HUES6 (cell line): ENCODE measurements around the gene ST3GAL4.
A peak's percentile ranks its signal among the peaks of the same experiment; 100 is the strongest.
"Not testable (repeated sequence)": the region's sequence is repeated elsewhere in the genome, so short reads cannot be mapped to it uniquely, and the experiment has no call there.

Source experiments
- H3K27ac ChIP-seq: 2 replicates; pipeline ENCODE4 v1.7.0; 2013; ENCODE audit warnings: low read depth, mild to moderate bottlenecking, low read length, inconsistent platforms
- H3K27me3 ChIP-seq: 2 replicates; pipeline ENCODE4 v1.6.1; 2013; ENCODE audit warnings: low read length; ENCODE audit not compliant: control insufficient read depth, insufficient read depth
- H3K36me3 ChIP-seq: 2 replicates; pipeline ENCODE4 v1.6.1; 2013; ENCODE audit warnings: low read length; ENCODE audit not compliant: control insufficient read depth, insufficient read depth
- H3K4me1 ChIP-seq: 2 replicates; pipeline ENCODE4 v1.6.1; 2013; ENCODE audit warnings: low read length; ENCODE audit not compliant: control insufficient read depth, insufficient read depth
- H3K4me3 ChIP-seq: 2 replicates; pipeline ENCODE4 v1.5.1; 2013; ENCODE audit warnings: low read depth, low read length
- H3K9ac ChIP-seq: one replicate; pipeline ENCODE4 v1.6.1; 2013; ENCODE audit warnings: mild to moderate bottlenecking, low read length
- H3K9me3 ChIP-seq: 2 replicates; pipeline ENCODE4 v1.6.1; 2013; ENCODE audit warnings: low read depth, low read length; ENCODE audit not compliant: control insufficient read depth, insufficient read depth

ST3GAL4 gene, protein sequence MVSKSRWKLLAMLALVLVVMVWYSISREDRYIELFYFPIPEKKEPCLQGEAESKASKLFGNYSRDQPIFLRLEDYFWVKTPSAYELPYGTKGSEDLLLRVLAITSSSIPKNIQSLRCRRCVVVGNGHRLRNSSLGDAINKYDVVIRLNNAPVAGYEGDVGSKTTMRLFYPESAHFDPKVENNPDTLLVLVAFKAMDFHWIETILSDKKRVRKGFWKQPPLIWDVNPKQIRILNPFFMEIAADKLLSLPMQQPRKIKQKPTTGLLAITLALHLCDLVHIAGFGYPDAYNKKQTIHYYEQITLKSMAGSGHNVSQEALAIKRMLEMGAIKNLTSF

DNA sequence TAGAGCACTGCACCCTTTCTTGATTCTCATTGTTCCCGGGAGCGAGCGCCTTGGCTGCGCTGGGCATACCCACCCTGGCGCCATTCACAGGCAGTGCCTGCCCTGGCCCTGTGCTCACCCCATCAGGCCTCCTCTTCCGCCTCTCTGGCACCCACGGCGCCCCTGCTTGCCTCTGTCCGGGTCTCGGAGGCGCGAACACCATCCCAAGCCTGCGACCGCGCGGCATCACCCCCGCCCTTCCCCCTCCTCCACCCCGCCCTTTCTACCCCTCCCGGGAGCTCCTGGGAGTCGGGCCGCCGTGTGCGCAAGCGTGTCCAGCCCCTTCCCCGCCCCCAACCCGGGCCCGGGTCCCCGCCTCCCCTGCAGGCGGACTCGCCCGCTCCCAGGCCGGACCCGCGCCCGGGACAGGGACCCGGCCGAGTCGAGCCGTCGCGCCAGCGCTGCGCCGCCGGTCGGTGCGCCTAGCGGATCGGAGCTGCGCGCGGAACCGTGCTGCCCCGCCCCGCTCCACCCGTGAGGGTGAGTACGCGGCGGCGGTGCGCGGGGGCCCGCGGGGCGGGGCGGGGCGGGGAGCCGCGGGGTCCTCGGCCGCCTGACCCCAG, at the start of gene ST3GAL4:
Gene ST3GAL4, plus strand, starts transcription at position 363 of the 602 bp plus-strand sequence. CDS start 50,470 bp downstream, outside the sequence.
- H3K4me1 ChIP-seq: peaks cover 48% of the 10 kb centered on the region
- H3K9ac ChIP-seq: peak within 1 kb of the TSS; percentile 90
- no peaks in the 10 kb centered on the region for H3K27me3 ChIP-seq
- H3K9me3 ChIP-seq: no peaks in the 10 kb centered on the region
- H3K4me3 ChIP-seq: peak within 1 kb of the TSS; percentile 97
- peak within 1 kb of the TSS; percentile 54 for H3K27ac ChIP-seq
- H3K36me3 ChIP-seq: 0 out of 2 replicates have a peak, but pooled peaks cover 3% of the 10 kb centered on the region

DNA sequence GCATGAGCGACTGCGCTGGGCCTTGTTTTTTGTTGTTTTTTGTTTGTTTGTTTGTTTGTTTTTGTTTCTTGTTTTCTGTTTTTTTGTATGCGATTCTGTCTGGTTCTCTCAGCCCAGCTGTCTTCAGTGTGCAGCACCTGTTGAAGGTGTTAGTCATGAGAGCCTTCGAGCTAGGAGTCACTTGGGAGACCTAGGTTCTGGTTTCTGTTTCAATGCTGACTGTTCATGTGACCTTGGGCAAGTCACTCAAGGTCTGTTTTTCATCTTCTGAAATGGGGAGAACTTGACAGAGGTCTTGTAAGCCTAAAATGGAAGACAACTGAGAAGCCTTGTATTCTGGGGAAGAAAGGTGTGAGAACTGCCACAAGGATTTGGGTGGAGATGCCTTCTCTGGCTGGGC, 49.8 kb upstream of the ST3GAL4 start:
- Histone ChIP-seq H3K36me3 (0 out of 2 replicates have a peak, but pooled peaks cover 5% of the 10 kb centered on the region), H3K27ac (no peak overlapping the region), H3K4me1 (peaks cover 10% of the 10 kb centered on the region), H3K4me3 (no peak overlapping the region), H3K9ac (no peak overlapping the region), H3K9me3 (no peaks in the 10 kb centered on the region), H3K27me3 (no peaks in the 10 kb centered on the region)

DNA sequence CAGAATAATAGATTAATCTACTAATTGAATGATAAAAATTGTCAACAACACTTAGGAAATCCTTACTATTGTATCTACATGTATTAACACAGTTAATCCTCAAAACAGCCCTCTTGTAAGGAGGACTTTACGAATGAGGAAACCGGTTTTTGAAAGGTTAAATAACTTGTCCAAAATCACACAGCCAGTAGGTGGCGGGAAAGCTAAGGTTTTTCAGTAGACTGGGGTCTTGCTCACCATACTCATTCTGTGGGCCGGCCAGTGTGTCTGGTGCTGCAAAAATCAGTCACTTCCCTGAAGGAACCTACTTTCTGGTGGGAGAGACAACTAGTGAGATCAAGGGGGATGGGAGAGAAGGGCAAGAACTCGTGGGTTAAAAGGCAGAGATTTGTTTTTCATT, 47.8 kb upstream of the ST3GAL4 start:
- no peaks in the 10 kb centered on the region for H3K27me3 ChIP-seq
- H3K27ac ChIP-seq: no peak overlapping the region
- H3K9me3 ChIP-seq: no peaks in the 10 kb centered on the region
- no peak overlapping the region for H3K4me3 ChIP-seq
- H3K9ac ChIP-seq: no peak overlapping the region
- 0 out of 2 replicates have a peak, but pooled peaks cover 11% of the 10 kb centered on the region for H3K36me3 ChIP-seq
- H3K4me1 ChIP-seq: peaks cover 10% of the 10 kb centered on the region

DNA sequence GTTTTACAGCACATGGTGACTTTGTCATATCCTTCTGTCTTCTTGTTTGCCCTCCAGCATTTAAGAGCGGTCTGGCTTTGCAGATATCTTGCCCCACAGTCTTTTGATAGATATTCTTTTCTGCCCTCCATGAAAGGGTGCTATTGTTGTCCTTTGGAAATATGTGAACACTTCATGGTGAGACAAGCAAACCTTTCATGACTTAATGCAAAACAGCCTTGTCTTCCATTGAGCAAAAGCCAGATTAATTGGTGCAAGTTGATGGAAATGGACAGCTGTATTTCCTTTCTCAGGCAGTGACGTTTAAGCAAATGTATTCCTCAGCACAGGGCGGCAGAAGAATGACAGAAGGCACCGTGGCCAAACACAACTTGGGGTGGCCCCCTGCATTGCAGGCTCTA, 47.2 kb upstream of the ST3GAL4 start:
- no peak overlapping the region for H3K4me3 ChIP-seq
- no peak overlapping the region for H3K9ac ChIP-seq
- H3K4me1 ChIP-seq: peaks cover 9% of the 10 kb centered on the region
- no peak overlapping the region for H3K27ac ChIP-seq
- H3K36me3 ChIP-seq: 0 out of 2 replicates have a peak, but pooled peaks cover 11% of the 10 kb centered on the region
- no peaks in the 10 kb centered on the region for H3K9me3 ChIP-seq
- no peaks in the 10 kb centered on the region for H3K27me3 ChIP-seq

DNA sequence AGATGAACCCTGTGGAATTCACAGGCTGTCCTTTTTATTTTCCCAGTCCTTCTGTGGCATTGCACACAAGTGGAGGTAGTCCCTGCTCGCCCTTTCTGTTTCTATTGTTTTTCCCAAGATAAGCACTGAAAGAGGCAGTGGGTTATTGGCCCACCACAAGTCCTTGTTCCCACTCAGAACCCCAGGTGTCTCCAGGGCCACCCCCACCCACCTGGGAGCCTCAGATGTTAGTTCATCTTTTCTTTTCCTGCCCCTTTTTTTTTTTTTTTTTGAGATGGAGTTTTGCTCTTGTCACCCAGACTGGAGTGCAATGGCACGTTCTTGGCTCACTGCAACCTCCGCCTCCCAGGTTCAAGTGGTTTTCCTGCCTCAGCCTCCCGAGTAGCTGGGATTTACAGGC, 46.7 kb upstream of the ST3GAL4 start:
- H3K4me1 ChIP-seq, H3K27ac ChIP-seq, H3K4me3 ChIP-seq, H3K9ac ChIP-seq, H3K9me3 ChIP-seq, H3K27me3 ChIP-seq: not testable (repeated sequence)
- H3K36me3 ChIP-seq: 0 out of 2 replicates have a peak, but pooled peaks cover 11% of the 10 kb centered on the region

DNA sequence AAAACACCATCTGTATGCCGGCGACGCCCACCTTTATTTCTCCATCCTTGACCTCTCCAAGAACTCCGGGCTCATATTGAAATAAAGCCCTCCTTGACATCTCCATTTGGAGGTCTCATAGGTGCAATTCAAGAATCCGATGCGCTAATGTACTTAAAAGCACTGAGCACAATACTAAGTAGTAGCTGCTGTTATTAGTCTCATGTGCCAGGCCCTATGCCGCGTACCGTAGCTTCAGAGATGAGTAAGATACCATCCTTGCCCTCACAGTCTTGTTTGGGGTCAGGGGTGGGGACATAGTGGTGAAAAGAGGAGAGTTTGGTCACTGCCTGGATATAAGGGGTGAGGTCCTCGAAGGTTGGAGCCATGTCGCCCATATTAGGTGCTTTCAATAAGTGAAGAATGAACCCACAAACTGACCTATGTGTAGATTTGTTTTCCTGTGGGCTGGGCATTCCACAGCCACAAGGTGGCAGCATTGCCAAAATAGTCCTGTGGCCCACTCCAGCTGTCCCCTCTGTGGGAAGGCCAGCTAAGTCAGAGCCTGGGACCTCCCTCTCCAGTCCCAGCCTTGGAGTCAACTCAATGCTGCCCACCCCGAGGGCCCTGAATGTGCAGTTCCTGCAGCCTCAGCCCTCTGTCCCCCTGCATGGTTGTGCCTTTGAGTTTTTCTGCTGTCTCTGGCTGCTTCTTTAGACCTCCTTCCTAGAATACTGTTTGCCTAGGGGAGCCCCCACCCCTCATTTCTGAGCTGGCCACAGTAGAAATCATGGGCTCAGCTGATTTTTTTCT, 45.1 kb upstream of the ST3GAL4 start:
- H3K27ac ChIP-seq: no peak overlapping the region
- H3K9me3 ChIP-seq: no peaks in the 10 kb centered on the region
- no peaks in the 10 kb centered on the region for H3K27me3 ChIP-seq
- H3K4me1 ChIP-seq: no peaks in the 10 kb centered on the region
- H3K4me3 ChIP-seq: no peak overlapping the region
- 0 out of 2 replicates have a peak, but pooled peaks cover 16% of the 10 kb centered on the region for H3K36me3 ChIP-seq
- H3K9ac ChIP-seq: no peak overlapping the region

DNA sequence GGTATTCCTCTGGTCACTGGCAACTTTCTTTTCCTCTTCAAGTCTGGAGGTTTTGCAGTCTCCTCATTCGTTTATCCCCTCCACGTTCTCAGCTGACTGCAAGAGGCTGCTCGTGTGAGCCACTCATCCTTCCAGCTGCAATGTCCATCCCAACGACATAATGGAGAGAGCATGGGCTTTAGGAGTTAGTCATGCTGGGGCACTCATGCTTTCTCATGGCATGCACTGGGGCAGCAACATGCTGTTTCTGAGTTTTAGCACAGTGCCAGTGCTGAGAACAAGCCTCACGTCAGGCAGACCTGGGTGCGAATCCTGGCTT, 44.5 kb upstream of the ST3GAL4 start:
- no peak overlapping the region for H3K27ac ChIP-seq
- H3K36me3 ChIP-seq: 0 out of 2 replicates have a peak, but pooled peaks cover 16% of the 10 kb centered on the region
- H3K4me3 ChIP-seq: no peak overlapping the region
- H3K9ac ChIP-seq: no peak overlapping the region
- no peaks in the 10 kb centered on the region for H3K27me3 ChIP-seq
- no peaks in the 10 kb centered on the region for H3K4me1 ChIP-seq
- no peaks in the 10 kb centered on the region for H3K9me3 ChIP-seq

DNA sequence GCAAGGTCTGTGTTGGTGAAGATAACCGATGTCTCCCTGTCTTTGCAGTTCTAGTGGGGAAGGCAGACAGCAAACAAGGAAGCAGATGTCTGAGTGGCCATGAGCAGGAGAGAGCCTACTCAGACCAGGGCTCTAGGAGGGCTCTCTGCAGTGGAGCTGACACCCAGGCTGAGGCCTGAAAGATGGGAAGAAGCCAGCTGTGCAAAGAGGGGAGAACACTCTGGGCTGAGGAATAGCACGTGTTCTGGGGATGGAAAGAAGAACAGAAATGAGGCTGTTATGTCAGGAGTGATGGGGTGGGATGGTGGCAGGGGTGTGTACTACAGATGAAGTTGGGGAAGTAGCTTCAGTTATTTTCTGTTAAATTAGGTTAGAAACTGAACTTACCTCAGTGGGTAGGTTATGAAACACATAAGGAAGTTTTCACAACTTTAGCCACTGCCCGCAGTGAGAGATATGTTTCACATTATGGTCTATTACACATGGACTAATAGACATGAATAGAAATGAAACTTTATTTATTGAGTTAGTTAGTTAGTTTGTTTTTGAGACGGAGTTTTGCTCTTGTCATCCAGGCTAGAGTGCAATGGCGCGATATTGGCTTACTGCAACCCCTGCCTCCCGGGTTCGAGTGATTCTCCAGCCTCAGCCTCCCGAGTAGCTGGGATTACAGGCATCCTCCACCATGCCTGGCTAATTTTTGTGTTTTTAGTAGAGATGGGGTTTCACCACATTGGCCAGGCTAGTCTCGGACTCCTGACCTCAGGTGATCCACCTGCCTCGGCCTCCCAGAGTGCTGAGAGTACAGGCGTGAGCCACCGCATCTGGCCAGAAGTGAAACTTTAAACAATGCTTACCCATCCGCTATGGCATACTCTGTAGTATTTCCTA, 43.8 kb upstream of the ST3GAL4 start:
- no peak overlapping the region for H3K9ac ChIP-seq
- H3K9me3 ChIP-seq: no peaks in the 10 kb centered on the region
- H3K27ac ChIP-seq: no peak overlapping the region
- 0 out of 2 replicates have a peak, but pooled peaks cover 16% of the 10 kb centered on the region for H3K36me3 ChIP-seq
- no peak overlapping the region for H3K4me3 ChIP-seq
- H3K27me3 ChIP-seq: no peaks in the 10 kb centered on the region
- H3K4me1 ChIP-seq: no peaks in the 10 kb centered on the region

DNA sequence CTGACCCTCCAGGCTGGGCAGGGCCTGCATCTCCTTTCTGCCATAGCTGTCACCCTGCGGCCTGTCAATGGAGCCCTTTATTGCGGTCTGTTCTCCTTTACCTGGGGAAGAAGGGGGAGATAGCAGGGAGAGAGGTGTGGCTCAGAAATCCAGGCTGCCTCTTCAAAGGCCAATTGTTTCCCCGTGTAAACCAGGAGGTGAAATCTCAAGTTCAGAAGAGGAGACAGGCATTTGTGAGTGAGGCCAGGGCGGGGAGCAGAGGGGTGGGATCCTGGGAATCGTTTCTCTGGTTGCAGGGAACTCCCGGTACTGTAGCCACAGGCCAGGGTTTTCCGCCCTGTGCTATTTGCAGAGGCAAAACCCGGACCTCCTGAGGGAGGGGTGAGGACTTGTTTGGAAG, 42.5 kb upstream of the ST3GAL4 start:
- Histone ChIP-seq H3K4me1 (peaks cover 5% of the 10 kb centered on the region; the same call in 1 of the 2 replicates), H3K4me3 (no peak overlapping the region), H3K9me3 (no peaks in the 10 kb centered on the region), H3K36me3 (0 out of 2 replicates have a peak, but pooled peaks cover 16% of the 10 kb centered on the region), H3K27ac (no peak overlapping the region), H3K27me3 (no peaks in the 10 kb centered on the region), H3K9ac (no peak overlapping the region)

DNA sequence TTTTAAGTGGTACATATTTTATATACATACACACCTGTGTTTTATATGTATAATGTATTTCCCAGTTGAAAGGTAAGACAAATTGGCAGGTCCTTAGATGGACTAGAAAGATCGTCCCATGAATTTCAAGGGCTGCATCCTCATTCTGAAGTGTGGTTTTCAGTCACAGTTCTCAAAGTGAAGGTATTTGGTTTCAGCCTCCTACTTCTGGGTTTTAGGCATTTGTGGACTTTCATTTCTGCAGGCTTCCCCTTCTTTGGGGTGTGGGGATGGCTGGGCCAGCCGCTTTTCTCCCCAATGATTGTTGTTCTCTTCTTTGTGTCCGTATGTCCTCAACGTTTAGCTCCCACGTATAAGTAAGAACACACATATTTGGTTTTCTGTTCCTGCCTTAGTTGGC, 41.7 kb upstream of the ST3GAL4 start:
- H3K9ac ChIP-seq: no peak overlapping the region
- no peak overlapping the region for H3K4me3 ChIP-seq
- no peaks in the 10 kb centered on the region for H3K27me3 ChIP-seq
- H3K4me1 ChIP-seq: peaks cover 6% of the 10 kb centered on the region; the same call in 1 of the 2 replicates
- no peak overlapping the region for H3K27ac ChIP-seq
- no peaks in the 10 kb centered on the region for H3K9me3 ChIP-seq
- 0 out of 2 replicates have a peak, but pooled peaks cover 11% of the 10 kb centered on the region for H3K36me3 ChIP-seq
